Effector CD4-positive, alpha-beta T cell (primary cell): Measurements from ENCODE around the gene ABHD15.

Source experiments
- DNase-seq: peaks from one replicate; pipeline ENCODE4 v3.0.0-alpha.2; 2020

Gene ABHD15

DNA sequence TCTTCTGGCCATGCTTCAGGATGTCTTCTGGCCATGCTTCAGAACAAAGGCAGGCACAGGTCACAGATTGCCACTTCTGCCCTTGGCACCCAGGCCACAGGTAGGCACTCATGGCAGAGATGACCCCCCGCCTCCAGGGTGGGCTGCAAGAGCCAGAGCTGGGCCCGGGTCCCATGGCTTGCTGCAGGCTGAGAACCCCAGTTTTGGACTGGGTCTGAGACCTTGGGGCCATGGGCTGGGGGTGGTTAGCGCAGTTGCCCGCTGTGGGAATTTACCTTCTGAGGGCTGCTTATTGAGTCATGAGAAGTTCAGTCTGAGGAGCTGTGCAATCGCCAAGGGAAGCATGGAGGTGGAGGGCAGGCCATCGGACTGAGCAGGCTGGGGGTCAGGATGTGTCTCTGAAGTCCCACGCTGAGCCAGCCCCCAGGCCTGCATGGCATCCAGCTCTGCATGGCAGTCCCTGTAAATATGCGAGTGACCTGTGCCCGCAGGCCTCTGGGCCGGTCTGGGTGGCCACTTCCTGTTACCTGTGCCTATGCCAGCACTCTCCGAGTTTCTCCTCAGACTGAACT lies 27.8 kb upstream of the ABHD15 start:
- no peak for DNase-seq

GRCh38 chr17:29593591-29594518 lies 27.0 kb upstream of the ABHD15 start:
- no peak for DNase-seq

GRCh38 chr17:29592850-29593551 lies 26.2 kb upstream of the ABHD15 start, which contains the start of gene ANKRD13B:
Gene ANKRD13B (plus strand): TSS chr17:29593132. CDS start chr17:29593622, 490 bp downstream.
- DNase-seq: no peak

DNA sequence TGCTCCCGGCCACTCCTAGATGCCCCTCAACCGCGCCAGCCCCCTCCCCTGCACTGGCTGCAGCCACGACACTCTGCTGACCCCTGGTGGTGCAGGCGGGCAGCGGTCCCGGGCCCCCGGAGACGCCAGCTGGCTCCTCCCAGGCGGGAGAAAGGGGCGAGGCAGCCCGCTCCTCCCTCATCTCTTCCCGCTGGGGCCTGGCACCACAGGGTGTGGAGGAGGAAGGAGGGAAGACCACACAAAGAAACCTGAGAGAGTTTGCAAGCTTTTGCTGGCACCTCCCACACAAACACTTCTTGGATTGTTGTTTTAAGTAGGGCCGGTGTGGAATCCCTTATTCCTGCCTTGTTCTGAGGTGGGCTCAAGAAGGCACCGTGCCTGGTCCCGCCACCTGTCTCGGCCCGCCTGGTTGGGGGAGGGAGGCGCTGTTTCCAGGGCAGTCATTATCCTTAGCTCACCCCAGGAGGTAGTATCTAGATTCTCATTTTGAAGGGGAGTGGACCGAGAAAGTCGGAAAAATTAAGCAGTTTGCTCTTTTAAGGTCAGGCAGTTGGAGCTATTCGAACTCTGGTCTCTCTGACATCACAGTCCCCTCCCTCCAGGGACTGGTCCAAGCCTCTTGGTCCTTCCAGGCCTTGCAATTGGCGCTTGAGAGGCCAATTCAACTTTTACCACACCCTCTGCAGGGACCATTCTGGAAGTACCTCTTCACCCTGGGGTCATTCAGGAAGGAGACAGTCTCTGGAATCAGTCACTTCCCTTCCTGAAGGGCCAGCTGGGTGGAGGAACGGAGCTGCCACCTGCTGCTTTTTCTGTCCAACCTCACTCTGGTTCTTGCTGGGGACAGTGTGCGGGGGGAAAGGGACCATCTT lies 25.1 kb upstream of the ABHD15 start:
- DNase-seq: peak; percentile 72

DNA sequence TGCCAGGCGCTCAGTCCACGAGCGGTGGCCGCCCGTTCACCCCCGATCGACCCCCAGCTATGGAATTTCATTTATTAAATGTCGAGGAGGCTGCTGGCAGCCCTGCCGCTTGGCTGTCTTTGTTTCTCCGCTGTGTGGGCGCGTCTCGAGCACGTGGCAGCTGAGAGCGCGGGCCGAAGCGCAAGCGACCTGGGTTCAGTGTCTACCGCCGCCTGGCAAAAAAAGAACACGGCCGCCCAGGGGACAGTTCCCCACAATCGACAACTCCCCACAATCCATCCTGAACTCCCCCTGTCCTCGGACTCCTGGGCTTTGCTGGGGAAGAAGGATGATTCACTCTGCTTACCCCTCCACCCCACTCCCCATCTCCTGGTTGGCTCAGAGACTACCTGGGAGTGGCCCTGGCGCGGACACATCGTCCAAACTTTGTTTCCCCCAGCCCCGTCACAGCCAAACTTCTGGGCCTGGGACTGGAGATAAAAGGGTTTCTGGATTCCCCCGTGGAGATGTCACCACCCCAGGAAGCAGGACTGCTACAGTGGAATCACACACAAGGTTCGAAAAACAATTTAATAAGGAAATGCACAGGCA lies 24.4 kb upstream of the ABHD15 start:
- no peak for DNase-seq

DNA sequence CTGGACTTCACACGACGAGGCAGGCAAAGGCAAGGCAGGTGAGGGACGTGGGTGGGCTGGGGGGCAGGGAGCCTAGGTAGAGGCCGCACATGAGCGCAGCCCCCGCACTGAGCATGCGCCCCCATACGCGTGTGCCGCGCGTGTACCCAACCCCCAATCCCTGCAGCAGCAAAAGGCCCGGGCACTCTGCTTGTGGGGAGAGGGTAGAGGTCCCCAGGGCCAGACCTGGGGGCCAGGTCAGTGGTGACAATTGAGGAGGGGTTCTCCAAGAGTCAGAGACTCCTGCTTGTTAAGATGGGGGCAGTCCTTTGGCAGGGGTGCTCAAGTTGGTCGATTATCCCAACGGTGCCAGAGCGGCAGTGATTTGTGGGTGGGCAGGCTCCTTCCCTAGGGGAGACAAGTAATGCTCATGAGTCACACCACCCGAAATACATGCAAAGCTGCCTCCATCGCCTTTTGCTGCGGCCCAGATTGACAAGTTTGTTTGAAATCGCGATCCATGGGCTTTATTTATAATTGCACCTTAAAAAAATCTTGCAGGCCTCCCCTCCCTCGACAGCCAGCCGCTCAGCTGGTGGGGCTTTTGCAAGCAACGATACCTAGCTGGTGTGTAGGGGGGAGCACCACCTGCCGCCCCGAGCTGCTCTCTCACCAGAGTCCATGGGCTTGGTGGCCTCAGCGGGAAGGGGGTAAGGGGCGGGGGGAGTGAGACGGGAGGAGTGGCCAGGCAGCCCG lies 23.7 kb upstream of the ABHD15 start:
- DNase-seq: no peak

DNA sequence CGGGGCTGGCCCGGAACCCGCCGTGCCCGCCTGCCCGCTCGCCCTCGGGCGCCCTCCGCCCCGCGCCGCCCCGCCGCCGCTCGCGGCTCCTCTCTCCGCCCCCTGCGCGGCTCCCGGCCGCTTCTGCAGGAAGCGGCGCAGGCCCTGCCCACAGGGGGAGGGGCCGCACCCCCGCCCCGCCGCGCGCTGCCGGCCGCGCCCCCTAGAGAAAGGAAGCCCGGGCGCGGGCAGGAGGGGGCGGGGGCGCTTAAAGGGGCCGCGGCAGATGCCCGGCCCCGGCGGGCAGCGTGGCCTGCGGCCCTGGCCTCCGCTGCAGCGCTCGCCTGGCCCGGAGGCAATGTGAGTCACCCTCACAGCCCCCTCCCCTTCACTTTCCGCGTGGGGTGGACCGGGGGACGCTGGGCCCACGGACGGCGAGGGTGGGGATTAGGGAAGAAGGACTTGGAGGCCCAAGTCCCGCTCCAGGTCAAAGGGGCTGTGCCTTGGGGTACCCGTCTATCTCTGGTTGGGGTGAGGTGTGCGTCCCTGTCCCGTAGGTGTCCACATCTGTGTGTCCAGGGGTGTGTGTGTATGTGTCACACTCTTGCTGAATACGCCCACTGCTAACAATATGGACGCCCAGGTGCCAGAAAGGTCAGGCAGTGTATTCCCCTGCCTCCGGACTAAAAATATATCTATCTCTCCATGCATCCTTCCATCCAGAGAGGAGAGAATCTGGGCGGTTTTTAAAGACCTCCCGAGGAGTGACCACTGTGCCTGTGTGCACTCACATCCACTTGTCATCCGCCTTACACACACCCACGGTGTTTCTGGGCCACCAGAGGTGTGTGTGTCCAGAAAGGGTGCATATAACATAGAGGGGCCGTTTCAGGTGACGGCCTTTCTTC lies 22.9 kb upstream of the ABHD15 start, which contains the start of gene GIT1:
TSS of gene GIT1 (minus strand) at position 125 of the 887 bp plus-strand sequence. CDS start 270 bp downstream, outside the sequence.
- peak; percentile 77 for DNase-seq

DNA sequence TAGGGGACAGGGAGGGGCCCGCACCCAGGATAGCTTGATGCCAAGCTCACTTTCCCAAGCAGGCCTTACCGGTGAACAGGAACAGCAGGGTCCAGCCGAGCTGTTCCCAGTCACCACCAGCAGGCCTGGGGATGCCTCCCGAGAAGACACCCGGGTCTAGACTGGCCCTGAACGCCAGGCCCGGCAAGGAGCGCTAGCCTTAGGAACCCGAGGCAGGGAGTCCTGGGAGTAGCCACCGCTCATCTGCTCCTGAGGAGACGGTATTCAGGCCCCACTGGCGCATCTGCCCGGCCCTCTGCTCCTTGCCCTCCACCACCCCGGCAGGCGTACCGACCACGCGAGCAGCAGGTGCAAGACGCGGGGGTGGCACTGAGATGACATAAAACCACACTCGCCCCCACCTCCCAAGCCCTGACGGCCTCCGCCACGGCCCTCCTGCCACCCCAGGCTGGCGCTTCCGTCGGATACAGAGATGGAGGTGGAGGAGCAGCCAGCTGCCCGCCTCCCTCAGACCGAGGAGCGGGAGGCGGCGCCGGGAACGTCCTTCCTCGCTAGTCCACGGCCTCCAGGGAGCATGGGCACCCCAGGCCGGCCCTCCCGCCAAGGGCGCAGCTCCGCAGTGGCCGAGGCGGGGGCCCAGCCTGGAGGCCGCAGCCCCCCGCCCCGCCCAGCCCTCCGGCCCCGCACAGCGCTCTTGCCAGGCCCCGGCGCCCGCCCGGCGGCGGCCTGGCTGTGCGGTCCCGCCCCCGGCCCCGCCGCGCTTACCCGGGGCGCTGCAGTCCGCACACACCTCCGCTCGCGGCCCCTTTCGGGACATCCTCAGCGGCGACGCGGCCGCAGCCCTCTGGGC lies 21.9 kb upstream of the ABHD15 start:
- peak; percentile 40 for DNase-seq

DNA sequence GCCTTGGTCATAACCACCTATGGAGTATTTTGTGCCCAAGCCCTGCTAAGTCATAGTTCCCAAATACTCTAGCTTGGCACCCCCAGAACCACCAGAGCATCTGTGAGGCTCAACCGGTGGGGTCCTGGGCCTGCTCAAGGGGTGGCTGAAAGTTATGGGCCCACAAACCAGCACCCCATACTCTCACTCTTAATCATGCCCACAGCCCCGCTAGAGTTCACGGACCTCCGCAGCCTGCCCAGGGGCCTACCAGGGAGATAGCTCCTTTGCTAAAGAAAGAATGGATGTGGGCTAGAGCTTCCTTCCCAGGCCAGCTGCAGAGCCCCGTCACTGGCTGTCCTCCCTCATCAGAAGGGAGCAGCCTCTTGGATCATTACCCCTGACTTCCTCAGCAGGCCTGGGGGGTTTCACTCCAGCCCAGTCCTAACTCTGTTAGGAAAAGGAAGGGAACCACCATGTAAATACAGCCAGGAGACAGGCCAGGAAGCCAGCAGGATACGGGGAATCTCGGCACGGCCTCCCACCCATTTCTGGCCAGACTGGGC lies 21.3 kb upstream of the ABHD15 start:
- DNase-seq: no peak

DNA sequence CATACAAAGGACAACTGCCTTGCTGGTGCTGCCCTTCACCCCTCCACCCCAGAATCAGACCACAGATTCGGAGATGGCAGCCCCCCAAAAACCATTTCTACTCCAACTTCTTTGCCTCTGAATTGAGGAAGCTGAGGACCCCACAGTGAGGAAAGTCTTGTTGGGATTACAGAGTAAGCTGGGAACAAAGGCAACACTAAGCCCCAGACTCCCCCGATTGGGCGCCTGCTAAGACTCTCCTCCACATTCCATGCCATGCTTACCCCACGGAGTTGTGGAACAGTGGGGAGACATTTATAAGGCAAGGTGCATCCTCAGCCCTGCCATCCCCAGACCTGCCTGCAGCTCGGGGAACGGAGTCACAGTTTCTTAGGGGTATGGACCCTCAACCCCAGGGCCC lies 20.8 kb upstream of the ABHD15 start:
- DNase-seq: no peak

GRCh38 chr17:29586676-29587469 lies 20.0 kb upstream of the ABHD15 start:
- DNase-seq: no peak

DNA sequence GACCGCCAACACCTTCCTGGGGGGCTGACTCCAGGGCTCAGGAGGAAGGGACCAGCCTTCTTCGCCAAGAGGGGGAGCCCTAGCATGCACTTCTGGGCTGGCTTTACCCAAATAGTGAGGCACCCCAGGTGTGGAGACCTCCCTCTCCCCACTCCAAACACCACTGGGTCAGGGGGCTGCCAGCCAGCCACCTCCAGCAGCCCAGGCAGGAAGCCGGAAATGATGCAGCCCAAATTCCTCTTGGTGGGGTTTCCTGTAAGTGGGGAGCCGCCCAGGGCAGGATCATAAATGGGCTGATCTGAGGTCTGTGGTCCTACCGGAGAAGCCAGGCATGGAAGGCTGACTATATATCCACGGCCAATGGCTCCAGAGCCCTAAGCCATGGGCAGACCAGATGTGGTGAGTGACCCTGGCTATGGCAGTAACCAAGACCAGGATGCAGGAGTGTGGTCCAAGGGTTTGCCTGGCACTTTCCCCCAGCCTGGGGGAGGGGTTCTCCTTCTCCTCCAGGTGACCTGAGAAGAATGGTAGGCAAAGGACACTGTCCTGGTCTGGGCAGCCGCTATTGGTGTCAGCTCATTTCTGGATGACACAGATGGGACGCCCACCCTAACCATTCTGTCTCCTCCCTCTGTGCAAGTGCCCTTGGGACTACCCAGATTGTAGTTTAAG lies 18.4 kb upstream of the ABHD15 start:
- no peak for DNase-seq

DNA sequence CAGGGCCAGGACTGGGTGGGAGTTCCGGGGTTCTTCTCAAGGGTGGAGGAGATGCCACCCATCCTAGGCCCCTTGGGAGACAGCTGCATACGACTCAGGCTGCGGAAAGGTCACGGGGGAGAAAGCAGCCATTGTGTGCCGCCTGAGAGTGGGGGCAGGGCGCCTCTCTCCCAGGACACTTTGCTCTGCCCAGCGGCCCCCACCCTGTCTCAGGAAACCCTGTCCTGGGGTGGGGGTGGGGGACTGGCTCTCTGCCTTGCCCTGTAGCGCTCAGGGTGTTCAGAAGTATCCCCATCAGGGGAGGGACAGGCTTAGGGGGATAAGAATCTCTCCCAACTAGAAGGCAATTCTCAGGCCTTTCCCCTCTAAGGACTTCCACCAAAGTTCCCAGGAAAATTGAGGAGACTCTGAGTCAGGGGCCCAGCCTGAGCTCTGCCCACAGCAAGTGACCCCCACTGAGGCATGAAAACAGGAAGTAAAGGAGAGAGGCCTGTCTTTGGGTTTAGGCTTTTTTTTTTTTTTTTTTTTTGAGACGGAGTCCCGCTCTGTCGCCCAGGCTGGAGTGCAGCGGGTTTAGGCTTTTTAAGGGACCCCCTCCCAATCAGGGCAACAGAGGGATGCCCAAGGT lies 17.7 kb upstream of the ABHD15 start:
- DNase-seq: no peak

DNA sequence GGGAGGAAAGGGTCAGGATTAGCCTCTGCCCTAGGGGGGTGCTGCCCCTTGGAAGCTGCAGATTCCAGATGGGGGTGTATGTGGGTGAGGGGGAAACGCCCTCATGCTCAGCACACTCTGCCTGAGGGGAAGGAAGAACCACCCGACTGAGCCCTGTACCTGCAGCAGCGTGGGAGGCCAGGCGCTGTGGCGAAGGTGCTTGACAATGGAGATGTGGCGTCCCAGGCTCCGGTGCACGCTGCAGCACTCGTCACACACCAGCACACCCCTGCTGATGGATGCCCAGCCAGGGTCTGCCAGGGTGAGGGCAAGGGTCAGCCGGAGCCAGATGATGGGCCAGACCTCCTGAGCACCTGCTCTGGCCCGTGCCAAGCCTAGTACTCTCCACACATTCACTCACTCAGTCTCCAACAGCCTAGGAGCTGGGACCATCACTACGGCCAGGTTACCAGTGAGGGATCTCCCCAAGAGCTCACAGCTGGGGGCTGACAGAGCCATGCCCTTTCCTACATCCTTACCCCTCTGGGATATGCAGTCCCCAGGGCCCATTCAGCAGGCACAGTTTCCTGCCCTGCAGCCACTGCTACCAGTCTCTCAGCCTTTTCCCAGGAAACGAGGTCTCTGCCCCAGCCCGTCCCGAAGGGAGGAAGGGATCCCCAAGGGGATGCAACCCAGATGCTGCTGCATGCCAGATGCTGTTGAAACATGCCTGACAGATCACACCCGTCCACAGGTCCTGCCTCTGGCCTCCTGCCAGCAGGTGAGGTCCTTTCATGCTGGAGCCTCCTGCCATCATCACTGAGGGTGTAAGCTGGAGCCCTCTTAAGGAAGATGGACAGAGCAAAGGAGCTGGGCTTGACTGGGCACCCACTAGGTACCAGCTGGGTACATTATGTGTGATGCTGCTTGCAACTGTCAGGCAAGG lies 16.7 kb upstream of the ABHD15 start:
- no peak for DNase-seq

DNA sequence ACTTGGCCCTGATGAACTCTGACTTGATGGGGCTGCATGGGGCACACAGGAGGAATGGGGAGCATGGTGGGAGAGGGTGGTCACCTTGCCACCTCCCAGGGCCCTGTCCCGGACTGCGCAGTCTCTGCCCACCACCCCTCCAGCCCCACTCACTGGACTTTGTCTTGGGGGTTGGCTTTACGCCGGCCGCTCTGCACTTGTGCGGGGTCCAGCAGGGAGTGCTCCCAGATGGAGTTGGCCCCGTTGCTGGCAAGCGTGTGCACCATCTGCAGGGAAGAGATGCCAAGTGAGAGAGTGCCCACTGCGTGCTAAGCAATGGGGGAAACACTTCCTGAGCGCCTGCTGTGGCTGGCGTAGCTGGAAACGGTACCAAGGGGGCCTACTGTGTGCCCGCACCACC lies 15.9 kb upstream of the ABHD15 start:
- DNase-seq: no peak

GRCh38 chr17:29582254-29582765 lies 15.5 kb upstream of the ABHD15 start:
- no peak for DNase-seq
